ENCODE results near the gene TTC22.

TTC22 gene

GRCh38 chr1:54838565-54839180 is 37.5 kb upstream of the TTC22 start:
- ATAC-seq (no peak), DNase-seq (no peak)
- Mint-ChIP-seq H3K4me3 (no peak overlapping the region), H3K27ac (no peak overlapping the region), H3K4me1 (no peaks in the 10 kb centered on the region), H3K36me3 (ENCODE audit: low read depth) (peaks cover 2% of the 10 kb centered on the region), H3K27me3 (peaks cover 7% of the 10 kb centered on the region), H3K9me3 (no peaks in the 10 kb centered on the region)

GRCh38 chr1:54837002-54837853 is 36.1 kb upstream of the TTC22 start:
- Mint-ChIP-seq H3K36me3 (ENCODE audit: low read depth) (peaks cover 2% of the 10 kb centered on the region), H3K4me3 (no peak overlapping the region), H3K9me3 (no peaks in the 10 kb centered on the region), H3K4me1 (no peaks in the 10 kb centered on the region), H3K27ac (no peak overlapping the region), H3K27me3 (peaks cover 7% of the 10 kb centered on the region)
- no peak for DNase-seq
- ATAC-seq, result no peak

DNA sequence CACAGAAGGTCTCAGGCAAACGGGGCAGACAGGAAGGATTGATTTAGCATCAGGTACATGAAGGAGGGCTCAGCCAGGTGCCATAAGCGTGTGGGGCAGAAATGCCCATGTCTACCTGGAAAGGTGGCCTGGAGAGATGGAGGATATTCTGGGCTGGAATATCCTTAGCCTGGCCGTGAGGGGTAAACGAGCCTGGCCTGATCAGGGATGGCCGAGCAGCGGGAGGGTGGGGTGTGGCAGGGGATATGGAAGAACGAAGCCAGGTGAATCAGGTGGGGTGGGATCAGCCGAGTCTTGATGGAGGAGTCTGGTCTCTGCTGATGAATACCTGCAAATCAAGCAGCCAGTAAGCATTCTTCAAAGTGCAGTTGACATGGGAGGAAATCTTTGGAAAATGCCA is 35.5 kb upstream of the TTC22 start:
- H3K9me3 Mint-ChIP-seq, result no peaks in the 10 kb centered on the region
- H3K36me3 Mint-ChIP-seq (ENCODE audit: low read depth), result peaks cover 1% of the 10 kb centered on the region
- no peak for DNase-seq
- H3K27me3 Mint-ChIP-seq, result peaks cover 7% of the 10 kb centered on the region
- H3K4me1 Mint-ChIP-seq, result no peaks in the 10 kb centered on the region
- no peak overlapping the region for H3K27ac Mint-ChIP-seq
- H3K4me3 Mint-ChIP-seq, result no peak overlapping the region
- no peak for ATAC-seq

GRCh38 chr1:54835970-54836369 is 34.8 kb upstream of the TTC22 start:
- Mint-ChIP-seq H3K36me3 (ENCODE audit: low read depth) (no peaks in the 10 kb centered on the region), H3K27me3 (peaks cover 7% of the 10 kb centered on the region), H3K4me3 (no peak overlapping the region), H3K4me1 (no peaks in the 10 kb centered on the region), H3K9me3 (peaks cover 2% of the 10 kb centered on the region), H3K27ac (no peak overlapping the region)
- no peak for ATAC-seq
- no peak for DNase-seq

- H3K36me3 Mint-ChIP-seq (ENCODE audit: low read depth), result no peaks in the 10 kb centered on the region
- peaks cover 7% of the 10 kb centered on the region for H3K27me3 Mint-ChIP-seq
- H3K4me1 Mint-ChIP-seq, result no peaks in the 10 kb centered on the region
- no peak overlapping the region for H3K27ac Mint-ChIP-seq
- peaks cover 5% of the 10 kb centered on the region for H3K9me3 Mint-ChIP-seq
- no peak overlapping the region for H3K4me3 Mint-ChIP-seq
- ATAC-seq (no peak), DNase-seq (no peak)
Observed at GRCh38 chr1:54835131-54835898, 34.2 kb upstream of the TTC22 start.

- peaks cover 7% of the 10 kb centered on the region for H3K27me3 Mint-ChIP-seq
- ATAC-seq (no peak), DNase-seq (no peak)
- no peak overlapping the region for H3K27ac Mint-ChIP-seq
- H3K4me1 Mint-ChIP-seq, result no peaks in the 10 kb centered on the region
- no peak overlapping the region for H3K4me3 Mint-ChIP-seq
- H3K36me3 Mint-ChIP-seq (ENCODE audit: low read depth), result no peaks in the 10 kb centered on the region
- peaks cover 5% of the 10 kb centered on the region for H3K9me3 Mint-ChIP-seq
Observed at GRCh38 chr1:54834007-54834541, 33.0 kb upstream of the TTC22 start.

DNA sequence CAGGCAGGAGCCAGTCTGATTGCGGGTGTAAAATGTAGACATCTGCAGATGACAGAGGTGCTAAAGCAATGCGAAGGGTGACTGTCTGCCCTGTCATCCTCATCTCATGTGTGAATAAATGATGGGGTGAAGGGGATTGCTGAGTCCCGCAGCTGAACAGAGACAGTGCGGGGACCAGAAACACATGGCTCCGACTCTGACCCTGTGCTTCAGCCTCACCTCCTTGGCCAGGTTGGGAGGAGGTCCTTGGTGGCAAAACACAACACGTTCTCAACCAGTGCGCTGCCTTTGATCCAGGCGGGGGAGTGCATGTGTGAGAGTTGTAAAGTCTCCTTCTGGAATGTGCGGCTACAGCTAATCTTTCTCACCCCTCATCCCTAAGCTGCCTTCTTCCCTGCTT is 32.0 kb upstream of the TTC22 start:
- Mint-ChIP-seq H3K27ac (no peak overlapping the region), H3K27me3 (peaks cover 7% of the 10 kb centered on the region), H3K4me3 (no peak overlapping the region), H3K4me1 (no peaks in the 10 kb centered on the region), H3K36me3 (ENCODE audit: low read depth) (no peaks in the 10 kb centered on the region), H3K9me3 (peaks cover 5% of the 10 kb centered on the region)
- ATAC-seq (no peak), DNase-seq (no peak)

DNA sequence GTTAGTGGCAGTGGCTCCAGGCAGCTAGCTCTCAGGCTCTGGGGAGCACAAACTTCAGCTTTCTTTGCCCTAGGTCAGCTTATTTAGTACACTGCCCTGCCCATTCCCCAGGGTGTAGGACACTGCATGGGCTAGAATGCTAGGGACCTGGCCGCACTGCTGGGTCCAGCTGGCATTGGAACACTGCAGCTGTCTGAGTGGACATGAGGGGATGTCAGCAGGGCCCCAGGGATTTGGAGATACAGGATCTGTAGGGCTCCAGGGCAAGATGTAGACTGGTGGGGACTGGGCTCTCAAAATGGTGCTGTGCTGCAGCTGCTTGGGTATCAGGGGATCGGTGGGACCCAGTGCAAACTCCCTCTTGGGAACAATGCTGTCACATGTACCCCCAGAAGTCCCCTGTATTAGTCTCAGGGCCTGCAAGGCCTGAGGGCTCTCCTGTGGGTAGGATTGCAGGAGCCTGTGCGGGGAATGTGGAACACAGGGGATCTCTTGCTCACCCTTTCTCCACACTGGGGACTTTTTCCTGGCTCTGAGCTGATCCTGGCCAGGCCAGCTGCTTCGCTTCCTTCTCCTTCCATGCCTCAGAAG is 25.2 kb upstream of the TTC22 start:
- H3K27ac Mint-ChIP-seq, result no peak overlapping the region
- DNase-seq (no peak), ATAC-seq (no peak)
- H3K27me3 Mint-ChIP-seq, result peaks cover 2% of the 10 kb centered on the region
- H3K4me3 Mint-ChIP-seq, result no peak overlapping the region
- no peaks in the 10 kb centered on the region for H3K4me1 Mint-ChIP-seq
- peaks cover 5% of the 10 kb centered on the region for H3K36me3 Mint-ChIP-seq (ENCODE audit: low read depth)
- peaks cover 27% of the 10 kb centered on the region for H3K9me3 Mint-ChIP-seq

DNA sequence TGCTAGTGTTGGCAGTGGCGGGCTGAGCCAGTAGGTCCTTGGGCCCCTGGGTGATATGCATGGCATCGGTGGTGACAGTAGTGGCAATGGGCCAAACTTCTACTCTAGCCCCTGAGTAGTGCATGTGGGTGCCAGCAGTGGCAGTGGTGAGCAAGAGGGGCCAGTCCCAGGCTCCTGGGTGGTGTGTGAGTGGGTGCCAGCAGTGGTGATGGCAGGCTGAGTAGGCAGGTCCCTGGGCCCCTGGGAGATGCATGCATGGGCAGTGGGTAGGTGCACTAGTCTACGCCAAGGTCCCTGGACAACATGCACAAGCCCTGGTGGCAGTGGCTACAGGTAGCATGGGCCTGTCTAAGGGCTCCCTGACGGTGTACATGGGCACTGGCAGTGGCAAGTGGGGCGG is 24.6 kb upstream of the TTC22 start:
- Mint-ChIP-seq H3K4me1 (no peaks in the 10 kb centered on the region), H3K27ac (no peak overlapping the region), H3K4me3 (no peak overlapping the region), H3K36me3 (ENCODE audit: low read depth) (peaks cover 5% of the 10 kb centered on the region), H3K27me3 (peaks cover 2% of the 10 kb centered on the region), H3K9me3 (peaks cover 22% of the 10 kb centered on the region)
- DNase-seq (no peak), ATAC-seq (no peak)

DNA sequence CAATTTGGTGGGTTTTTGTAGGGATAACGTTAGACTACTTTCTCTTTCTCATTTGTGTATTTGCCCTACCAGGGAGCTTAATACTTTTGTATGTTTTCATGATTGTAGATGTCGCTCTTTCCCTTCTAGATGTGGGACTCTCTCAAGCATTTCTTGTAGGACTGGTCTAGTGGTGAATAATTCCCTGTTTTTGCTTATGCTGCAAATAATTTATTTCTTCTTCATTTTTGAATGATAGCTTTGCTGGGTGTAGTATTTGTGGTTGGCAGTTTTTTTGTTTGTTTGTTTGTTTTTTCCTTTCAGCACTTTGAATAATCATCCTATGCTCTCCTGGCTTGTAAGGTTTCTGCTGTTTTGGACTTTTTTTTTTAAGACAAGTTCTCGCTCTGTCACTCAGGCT is 22.5 kb upstream of the TTC22 start:
- Mint-ChIP-seq H3K4me1 (no peaks in the 10 kb centered on the region), H3K36me3 (ENCODE audit: low read depth) (peaks cover 5% of the 10 kb centered on the region)
- ATAC-seq, result no peak

GRCh38 chr1:54819733-54820132 is 18.6 kb upstream of the TTC22 start:
- no peak overlapping the region for H3K27ac Mint-ChIP-seq
- DNase-seq, result no peak
- no peak overlapping the region for H3K4me3 Mint-ChIP-seq
- peaks cover 2% of the 10 kb centered on the region for H3K4me1 Mint-ChIP-seq
- H3K9me3 Mint-ChIP-seq, result peaks cover 15% of the 10 kb centered on the region
- H3K27me3 Mint-ChIP-seq, result peaks cover 2% of the 10 kb centered on the region
- H3K36me3 Mint-ChIP-seq (ENCODE audit: low read depth), result peaks cover 5% of the 10 kb centered on the region
- no peak for ATAC-seq

More for the DNA sequence above, 22.5 kb upstream of the TTC22 start:
- H3K27me3 Mint-ChIP-seq, result peaks cover 2% of the 10 kb centered on the region
- H3K27ac Mint-ChIP-seq, result no peak overlapping the region
- DNase-seq, result no peak
- peaks cover 22% of the 10 kb centered on the region for H3K9me3 Mint-ChIP-seq
- no peak overlapping the region for H3K4me3 Mint-ChIP-seq

- no peak overlapping the region for H3K27ac Mint-ChIP-seq
- H3K9me3 Mint-ChIP-seq, result peaks cover 10% of the 10 kb centered on the region
- peaks cover 2% of the 10 kb centered on the region for H3K4me1 Mint-ChIP-seq
- peaks cover 5% of the 10 kb centered on the region for H3K36me3 Mint-ChIP-seq (ENCODE audit: low read depth)
- H3K27me3 Mint-ChIP-seq, result no peaks in the 10 kb centered on the region
- H3K4me3 Mint-ChIP-seq, result no peak overlapping the region
- DNase-seq (no peak), ATAC-seq (no peak)
Observed at GRCh38 chr1:54819195-54819536, 18.0 kb upstream of the TTC22 start.

DNA sequence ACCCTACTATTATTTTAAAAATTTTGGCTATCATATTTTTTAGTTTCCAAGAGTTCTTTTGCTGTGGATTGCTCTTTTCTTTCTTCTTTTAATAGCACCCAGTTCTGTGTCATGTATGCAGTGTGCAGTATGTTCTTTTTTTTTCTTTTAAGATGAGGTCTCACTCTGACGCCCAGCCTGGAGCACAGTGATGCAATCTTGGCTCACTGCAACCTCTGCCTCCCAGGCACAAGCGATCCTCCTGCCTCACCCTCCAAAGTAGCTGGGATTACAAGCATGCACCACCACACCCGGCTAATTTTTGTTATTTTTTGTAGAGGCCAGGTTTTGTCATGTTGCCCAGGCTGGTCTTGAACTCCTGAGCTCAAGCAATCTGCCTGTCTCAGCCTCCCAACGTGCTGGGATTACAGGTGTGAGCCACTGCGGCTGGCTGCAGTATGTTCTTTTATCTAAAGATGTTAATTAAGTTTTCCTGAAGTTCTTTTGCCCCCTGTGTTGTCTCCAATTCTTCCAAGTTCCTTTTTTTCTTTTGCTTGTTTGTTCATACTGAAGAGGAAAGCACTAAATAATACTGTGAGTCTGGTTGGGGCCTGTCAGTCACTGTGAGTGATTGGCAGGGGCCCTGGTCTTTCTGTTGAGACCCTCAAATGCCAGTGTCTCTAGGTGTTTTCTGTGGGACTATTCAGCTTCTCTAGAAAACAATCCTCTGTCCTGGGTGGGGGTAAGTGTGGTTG is 17.5 kb upstream of the TTC22 start:
- no peak for ATAC-seq
- H3K27ac Mint-ChIP-seq, result no peak overlapping the region
- no peak for DNase-seq
- H3K27me3 Mint-ChIP-seq, result no peaks in the 10 kb centered on the region
- peaks cover 3% of the 10 kb centered on the region for H3K36me3 Mint-ChIP-seq (ENCODE audit: low read depth)
- H3K9me3 Mint-ChIP-seq, result peaks cover 6% of the 10 kb centered on the region
- peaks cover 2% of the 10 kb centered on the region for H3K4me1 Mint-ChIP-seq
- H3K4me3 Mint-ChIP-seq, result no peak overlapping the region

DNA sequence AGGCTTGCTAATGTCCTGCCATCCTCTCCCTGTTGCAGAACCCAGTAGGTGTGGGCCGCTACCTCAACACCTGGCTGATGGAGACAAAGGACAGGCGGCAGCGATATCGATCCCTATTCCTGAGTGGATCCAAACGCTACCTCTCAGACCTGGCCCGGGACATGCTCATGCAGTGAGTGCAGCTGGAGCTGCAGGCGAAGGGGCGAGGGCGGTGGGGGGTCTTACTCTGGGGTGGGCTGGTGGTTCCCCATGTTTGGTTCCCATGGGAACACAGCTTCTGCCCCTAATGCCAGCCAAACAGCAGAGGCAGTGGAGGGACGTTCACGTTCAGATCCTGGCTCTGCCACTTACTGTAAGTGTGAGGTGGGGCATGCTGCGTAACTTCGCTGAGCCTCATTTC is 15.8 kb upstream of the TTC22 start:
- Mint-ChIP-seq H3K4me1 (peaks cover 2% of the 10 kb centered on the region), H3K4me3 (no peak overlapping the region), H3K27ac (no peak overlapping the region), H3K9me3 (no peaks in the 10 kb centered on the region), H3K27me3 (no peaks in the 10 kb centered on the region), H3K36me3 (ENCODE audit: low read depth) (no peaks in the 10 kb centered on the region)
- no peak for ATAC-seq
- DNase-seq, result no peak
